K562 (cell line): Measurements from ENCODE around the gene DISC1. TPM values are rescaled to one million over a fixed set of nuclear protein-coding genes. Genes with fewer than 3 reads are reported as not detected.

Experiments
- ATAC-seq: fragments of 200-7000 bp; cut with Tn5 transposase; 3 replicates; pipeline ENCODE4 v1.9.1; 2020; ENCODE audit warnings: moderate library complexity
- BruUV-seq: library from RNA; stranded (reverse); fragments of 400-500 nt; replicated peaks from 2 replicates; lab custom pipeline; 2021; lab: Mats Ljungman, UMichigan
- CTCF ChIA-PET: fragments of 300-600 bp; formaldehyde crosslinking; extraction: SDS; loops from one replicate; lab custom pipeline; 2021; ENCODE audit warnings: low intra/inter-chr PET ratio; lab: Yijun Ruan, JAX
- POLR2A ChIA-PET: fragments of 300-600, 350-650 bp; sonication (Branson Sonifier 250); formaldehyde crosslinking; extraction: SDS; loops from one replicate; lab custom pipeline; 2021; ENCODE audit warnings: antibody characterized with exemption, inconsistent platforms; lab: Yijun Ruan, JAX
- DNase-seq, 4 experiments: peaks; one replicate each; pipeline versions ENCODE4 v3.0.0 to v3.0.0-alpha.2; 2011 to 2018; ENCODE audit warnings: low spot score in 3 of 4, mixed read lengths in 3 of 4; ENCODE audit errors: extremely low read depth in 1 of 4
- FAIRE-seq: peaks from 2 replicates; lab custom pipeline; 2011; peaks lifted over from hg19 to GRCh38; lab: Jason Lieb, UNC
- H2AFZ ChIP-seq: 2 replicates; pipeline ENCODE4 v1.6.0; 2011; ENCODE audit warnings: low read depth, low read length, control low read depth, inconsistent platforms
- H3K27ac ChIP-seq: fragments of 200-600 bp; 3 replicates; pipeline ENCODE4 v1.8.0; 2011; ENCODE audit warnings: low read depth, mild to moderate bottlenecking, control low read depth, inconsistent platforms, low read length, moderate library complexity, mixed read lengths; ENCODE audit errors: extremely low read depth
- H3K27me3 ChIP-seq, 2 experiments: fragments of 300-600 bp in 1 of 2; 2 replicates in 1 of 2; 3 replicates in 1 of 2; pipeline versions ENCODE4 v1.6.0 to v1.8.0; 2011; ENCODE audit warnings: inconsistent platforms in 2 of 2, low read length in 2 of 2, mild to moderate bottlenecking in 1 of 2, mixed read lengths in 1 of 2, moderate library complexity in 1 of 2; ENCODE audit not compliant: control insufficient read depth in 2 of 2, insufficient read depth in 2 of 2
- H3K36me3 ChIP-seq: fragments of 300-600 bp; 3 replicates; pipeline ENCODE4 v1.8.0; 2011; ENCODE audit warnings: mild to moderate bottlenecking, low read length, inconsistent platforms; ENCODE audit not compliant: control insufficient read depth, insufficient read depth
- H3K4me1 ChIP-seq, 2 experiments: fragments of 200-600 bp in 1 of 2; replicated peaks in 1 of 2; 2 replicates in 1 of 2; 3 replicates in 1 of 2; pipeline versions ENCODE4 v1.5.1 to v1.8.0; 2011; ENCODE audit warnings: inconsistent platforms in 2 of 2, low read length in 2 of 2, mild to moderate bottlenecking in 1 of 2, mixed read lengths in 1 of 2, moderate library complexity in 1 of 2; ENCODE audit not compliant: control insufficient read depth in 2 of 2, insufficient read depth in 2 of 2
- H3K4me2 ChIP-seq: 2 replicates; pipeline ENCODE4 v1.6.1; 2011; ENCODE audit warnings: low read length, control low read depth, inconsistent platforms, mixed read lengths; ENCODE audit not compliant: insufficient read depth
- H3K4me3 ChIP-seq: fragments of 200-600 bp; sonication (generic), shearing (Covaris generic); 2 replicates; pipeline ENCODE4 v1.5.1; 2016; ENCODE audit warnings: control low read depth, inconsistent platforms
- H3K79me2 ChIP-seq: fragments of 200-600 bp; 3 replicates; pipeline ENCODE4 v1.8.0; 2011; ENCODE audit warnings: low read length, inconsistent platforms; ENCODE audit not compliant: control insufficient read depth, insufficient read depth
- H3K9ac ChIP-seq, 2 experiments: 2 replicates each; pipeline versions ENCODE4 v1.6.0 to v1.6.1; 2011; ENCODE audit warnings: low read depth in 2 of 2, low read length in 2 of 2, control low read depth in 1 of 2, inconsistent platforms in 1 of 2, mild to moderate bottlenecking in 1 of 2, mixed read lengths in 1 of 2; ENCODE audit not compliant: insufficient read depth in 1 of 2
- H3K9me1 ChIP-seq: one replicate; pipeline ENCODE4 v1.6.0; 2011; ENCODE audit warnings: inconsistent platforms, mild to moderate bottlenecking, low read length, moderate library complexity; ENCODE audit not compliant: control insufficient read depth, insufficient read depth
- H3K9me3 ChIP-seq: replicated peaks from 2 replicates; pipeline ENCODE4 v1.5.1; 2011; ENCODE audit warnings: low read depth, low read length, inconsistent platforms; ENCODE audit not compliant: control insufficient read depth, insufficient read depth
- H4K20me1 ChIP-seq: replicated peaks from 2 replicates; pipeline ENCODE4 v1.6.1; 2011; ENCODE audit warnings: low read length, inconsistent platforms, mixed read lengths; ENCODE audit not compliant: control insufficient read depth, insufficient read depth
- BHLHE40 ChIP-seq: IDR thresholded peaks from 2 replicates; pipeline ENCODE4 v1.6.1; 2011; ENCODE audit warnings: low read length, improper control_type of control experiment
- BRF1 ChIP-seq: IDR thresholded peaks from 3 replicates; pipeline ENCODE4 v1.6.1; 2011; ENCODE audit warnings: borderline replicate concordance, mild to moderate bottlenecking; ENCODE audit not compliant: insufficient read length; ENCODE audit errors: extremely low read depth
- C11orf30 ChIP-seq: fragments of 450-650 bp; IDR thresholded peaks from 2 replicates; pipeline ENCODE4 v1.6.1; 2016; ENCODE audit warnings: low read depth, mild to moderate bottlenecking
- CC2D1A ChIP-seq: fragments of 450-650 bp; IDR thresholded peaks from 2 replicates; pipeline ENCODE4 v1.6.1; 2017; ENCODE audit warnings: mild to moderate bottlenecking
- CREB1 ChIP-seq, 2 experiments: sonication (generic) in 1 of 2; formaldehyde crosslinking in 1 of 2; IDR thresholded peaks; 2 replicates each; pipeline versions ENCODE4 v1.6.1 to v1.8.0; 2012 to 2022; ENCODE audit warnings: inconsistent platforms in 1 of 2, mild to moderate bottlenecking in 1 of 2, missing genetic modification reagents in 1 of 2, moderate library complexity in 1 of 2
- EHMT2 ChIP-seq: fragments of 450-650 bp; IDR thresholded peaks from 2 replicates; pipeline ENCODE4 v1.6.1; 2018; ENCODE audit warnings: antibody characterized with exemption
- ETS2 ChIP-seq: IDR thresholded peaks from 2 replicates; pipeline ENCODE4 v1.6.1; 2016; ENCODE audit warnings: borderline replicate concordance, missing genetic modification characterization, mild to moderate bottlenecking, moderate library complexity, missing compliant biosample characterization; ENCODE audit not compliant: poor library complexity, severe bottlenecking
- GATA2 ChIP-seq: sonication (generic); formaldehyde crosslinking; IDR thresholded peaks from 2 replicates; pipeline ENCODE4 v1.4.0; 2020; ENCODE audit warnings: mild to moderate bottlenecking, missing genetic modification reagents
- GATAD2B ChIP-seq: fragments of 450-650 bp; IDR thresholded peaks from 2 replicates; pipeline ENCODE4 v1.6.1; 2017; ENCODE audit warnings: mild to moderate bottlenecking, borderline replicate concordance
- MTA1 ChIP-seq: fragments of 450-650 bp; IDR thresholded peaks from 2 replicates; pipeline ENCODE4 v1.6.1; 2017; ENCODE audit warnings: borderline replicate concordance
- RREB1 ChIP-seq: fragments of 250-450 bp; sonication (Bioruptor Pico); IDR thresholded peaks from 2 replicates; pipeline ENCODE4 v1.4.0; 2020
- TAF15 ChIP-seq: fragments of 200-400 bp; formaldehyde crosslinking; IDR thresholded peaks from 2 replicates; pipeline ENCODE4 v1.6.1; 2017; ENCODE audit warnings: mild to moderate bottlenecking, low read depth, low read length, moderate library complexity
- TFE3 ChIP-seq: fragments of 450-650 bp; formaldehyde crosslinking; IDR thresholded peaks from 2 replicates; pipeline ENCODE4 v1.4.0; 2020; ENCODE audit warnings: mild to moderate bottlenecking, mixed read lengths
- ZNF512 ChIP-seq: IDR thresholded peaks from 2 replicates; pipeline ENCODE4 v1.6.1; 2016; ENCODE audit warnings: missing genetic modification characterization, missing compliant biosample characterization
- ZNF699 ChIP-seq: fragments of 250-450 bp; sonication (Bioruptor Pico); IDR thresholded peaks from 2 replicates; pipeline ENCODE4 v1.8.0; 2021; ENCODE audit warnings: mild to moderate bottlenecking, moderate library complexity; ENCODE audit not compliant: insufficient replicate concordance
- WGBS: fragments of 100-300 bp; shearing (Covaris generic); methylation state at CpG from one replicate; pipeline ENCODE4 v1.1.6; 2016; ENCODE audit warnings: low coverage, mixed read lengths; ENCODE audit not compliant: insufficient coverage; ENCODE audit errors: missing lambda C conversion rate; 5-methylcytosine and 5-hydroxymethylcytosine counted together
- in situ Hi-C: fragments of 300-500 bp; cut with MboI; formaldehyde crosslinking; loops from 4 replicates; pipeline ENCODE4 v1.15.0; 2018; ENCODE audit warnings: inconsistent platforms, mixed read lengths
- intact Hi-C: fragments of 100-400 bp; cut with micrococcal nuclease; formaldehyde crosslinking; loops from 2 replicates; pipeline ENCODE4 v1.14.2; 2022
- polyA plus RNA-seq, 8 experiments: library from polyadenylated mRNA; depleted of rRNA in 4 of 8; stranded (reverse) in 5 of 8; unstranded in 3 of 8; fragments of >200 nt; fragmentation: Nextera tagmentation in 2 of 8; fragmentation: Illumina TruSeq in 1 of 8; extraction: Ambion mirVana in 2 of 8; extraction: Trizol in 1 of 8; gene quantifications; 2 replicates each; pipeline versions ENCODE4 v1.2.1 to v1.2.3, GENCODE V29; 2011 to 2014; ENCODE audit warnings: inconsistent platforms in 1 of 8, missing spikeins in 1 of 8
- total RNA-seq, 7 experiments: library from RNA; depleted of rRNA in 6 of 7; stranded (reverse); fragments of >200 nt in 6 of 7; fragmentation: Illumina TruSeq in 2 of 7; extraction: Trizol in 2 of 7; gene quantifications; 2 replicates each; pipeline versions ENCODE4 v1.2.1 to v1.2.3, GENCODE V29; 2011 to 2021; ENCODE audit warnings: low replicate concordance in 1 of 7

DISC1 gene
- total and polyA plus RNA-seq, 9 of the 15 experiments (the other 6 are each of a cell fraction or from before 2014, with no cell fraction given), result 0.01 to 0.11 (median 0.08) TPM; not detected in 1

DNA sequence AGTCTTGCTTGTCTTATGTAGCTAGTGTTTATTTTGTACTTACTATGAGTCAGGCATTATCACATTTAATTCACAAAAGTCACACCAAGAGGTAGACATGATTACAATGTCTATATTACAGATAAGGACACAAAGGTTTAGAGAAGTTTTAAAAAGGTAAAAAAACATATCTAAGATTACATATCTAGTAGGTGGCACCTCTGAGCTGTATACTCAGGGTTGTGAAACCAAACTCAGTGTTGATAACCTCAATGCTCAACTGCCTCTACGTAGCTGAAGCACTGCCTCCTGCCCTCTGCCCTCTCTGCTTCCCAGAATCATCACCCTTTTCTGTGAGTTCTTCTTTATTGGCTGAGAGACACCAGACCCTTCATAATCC, 431.3 kb downstream of the DISC1 start:
- Histone ChIP-seq H3K36me3 (no peaks in the 10 kb centered on the region), H3K27me3 (no peaks in the 10 kb centered on the region), H3K4me2 (no peak overlapping the region)
- CTCF ChIA-PET, result no interaction called here
- in situ Hi-C loops, result no loop called here
- TF ChIP-seq ZNF699 (CRISPR knock-in tag) (no peak), ETS2 (tag) (no peak), RREB1 (CRISPR knock-in tag) (no peak), C11orf30 (no peak), CREB1 (IDR thresholded peaks at IDR 0.05) (no peak), CREB1 (CRISPR knock-in tag; IDR thresholded peaks at IDR 0.05) (no peak), CC2D1A (no peak), GATA2 (no peak), ZNF512 (no peak), TAF15 (no peak), TFE3 (CRISPR knock-in tag) (no peak), BHLHE40 (no peak), MTA1 (no peak), BRF1 (no peak), EHMT2 (no peak), GATAD2B (no peak)
- TF ChIP-seq, all 486 proteins: peak for 0
- Histone ChIP-seq H3K9me1 (no peaks in the 10 kb centered on the region), H3K9me3 (no peaks in the 10 kb centered on the region), H3K79me2 (no peaks in the 10 kb centered on the region), H3K27ac (no peak overlapping the region), H3K4me3 (no peak overlapping the region), H3K4me1 (no peaks in the 10 kb centered on the region), H4K20me1 (no peaks in the 10 kb centered on the region), H3K9ac (no peak overlapping the region), H2AFZ (no peak overlapping the region)
- DNase-seq, result no peak
- no peak for FAIRE-seq
- WGBS, result 5% methylated on average over 1 of the region's 1 CpG
- intact Hi-C loops, result no loop called here
- no peak for ATAC-seq
- POLR2A ChIA-PET, result interaction anchor here (0.6 kb wide), 1 partner anchor 326 kb away, joined by 3 read pairs; no protein-coding TSS in a partner anchor
- no TSS peak for BruUV-seq
